Fibroblast of pulmonary artery (primary cell): Measurements from ENCODE around the gene CRYGC.
"Not testable (repeated sequence)": the region's sequence is repeated elsewhere in the genome, so short reads cannot be mapped to it uniquely, and the experiment has no call there.

Experiments
- DNase-seq: peaks from one replicate; pipeline ENCODE4 v3.0.0-alpha.2; 2010; ENCODE audit warnings: low read depth
- H3K4me3 ChIP-seq: replicated peaks from 2 replicates; pipeline ENCODE4 v1.5.1; 2011; ENCODE audit warnings: low read depth, mild to moderate bottlenecking, control low read depth, low read length, moderate library complexity
- CTCF ChIP-seq: IDR thresholded peaks from 2 replicates; pipeline ENCODE4 v1.5.1; 2011; ENCODE audit warnings: mild to moderate bottlenecking, control low read depth, low read length, inconsistent platforms; ENCODE audit errors: missing control alignments

The CRYGC gene

GRCh38 chr2:208122248-208122647 is 7.4 kb downstream of the CRYGC start:
- H3K4me3 ChIP-seq: no peak overlapping the region
- TF ChIP-seq CTCF: no peak
- DNase-seq: no peak

GRCh38 chr2:208118918-208119317 is 10.7 kb downstream of the CRYGC start:
- TF ChIP-seq CTCF: no peak
- no peak for DNase-seq
- H3K4me3 ChIP-seq: no peak overlapping the region

GRCh38 chr2:208117390-208117789 is 12.2 kb downstream of the CRYGC start:
- not testable (repeated sequence) for DNase-seq, H3K4me3 ChIP-seq

GRCh38 chr2:208112969-208113368 is 16.7 kb downstream of the CRYGC start:
- DNase-seq: no peak
- no peak overlapping the region for H3K4me3 ChIP-seq
- TF ChIP-seq CTCF: no peak

- not testable (repeated sequence) for H3K4me3 ChIP-seq, DNase-seq
Measured at GRCh38 chr2:208112273-208112745, 17.3 kb downstream of the CRYGC start.

GRCh38 chr2:208103616-208104015 is 26.0 kb downstream of the CRYGC start:
- no peak for DNase-seq
- no peak overlapping the region for H3K4me3 ChIP-seq
- no peak for TF ChIP-seq CTCF

- H3K4me3 ChIP-seq: no peak overlapping the region
- peak; percentile 29 for DNase-seq
- peak; percentile 21 for TF ChIP-seq CTCF
Measured at GRCh38 chr2:208101716-208102631, 27.7 kb downstream of the CRYGC start.

- TF ChIP-seq CTCF: no peak
- no peak for DNase-seq
- H3K4me3 ChIP-seq: no peak overlapping the region
Measured at GRCh38 chr2:208099682-208100470, 29.8 kb downstream of the CRYGC start.

GRCh38 chr2:208098701-208099100 is 30.9 kb downstream of the CRYGC start:
- DNase-seq, H3K4me3 ChIP-seq: not testable (repeated sequence)
